Right cardiac atrium (tissue), 5 donors: Measurements from ENCODE around the gene AKTIP. TPM values are rescaled to one million over a fixed set of nuclear protein-coding genes. Genes with fewer than 3 reads are reported as not detected.
"Not testable (repeated sequence)": the region's sequence is repeated elsewhere in the genome, so short reads cannot be mapped to it uniquely, and the experiment has no call there.

ENCODE experiments used
- ATAC-seq, 2 donors: fragments of 200-7000 bp; cut with Tn5 transposase; one replicate each; pipeline versions ENCODE4 v1.8.0 to v1.9.1; 2020; ENCODE audit warnings: moderate library complexity in 2 of 2, mild to moderate bottlenecking in 1 of 2
- DNase-seq, 3 donors: peaks; one replicate each; pipeline ENCODE4 v3.0.0-alpha.2; 2020
- H3K27ac ChIP-seq: one replicate; pipeline ENCODE4 v1.5.1; 2013; ENCODE audit warnings: mild to moderate bottlenecking, low read length, control low read depth, moderate library complexity
- H3K27me3 ChIP-seq: one replicate; pipeline ENCODE4 v1.6.1; 2013; ENCODE audit not compliant: control insufficient read depth, insufficient read depth
- H3K4me1 ChIP-seq: one replicate; pipeline ENCODE4 v1.6.1; 2013; ENCODE audit warnings: low read length; ENCODE audit not compliant: control insufficient read depth, insufficient read depth
- H3K4me3 ChIP-seq: one replicate; pipeline ENCODE4 v1.5.1; 2013; ENCODE audit warnings: low read length, control low read depth
- H3K9me3 ChIP-seq: one replicate; pipeline ENCODE4 v1.6.1; 2013; ENCODE audit warnings: low read length; ENCODE audit not compliant: control insufficient read depth
- WGBS: extraction: QIAGEN DNeasy Blood & Tissue Kit; methylation state at CpG from one replicate; pipeline ENCODE4 v1.1.7; 2013; 5-methylcytosine and 5-hydroxymethylcytosine counted together
- intact Hi-C, 4 donors: fragments of 100-400 bp; cut with DNase I; formaldehyde crosslinking; loops; one replicate each; pipeline versions ENCODE4 v1.11.0 to v1.14.0; 2022 to 2023
- polyA plus RNA-seq: library from polyadenylated mRNA; stranded (reverse); fragments of 200-250 nt; gene quantifications from one replicate; pipeline ENCODE4 v1.2.3, GENCODE V29; 2013
- total RNA-seq, 4 donors: library from RNA; stranded (reverse); fragmentation: NEBNext Ultra II Directional; extraction: Animal tissue kit (Norgen Biotek cat#: 25700); gene quantifications; one replicate each; pipeline ENCODE4 v1.2.1, GENCODE V29; 2021
- donor health status: healthy with polysubstance abuse.
- donor health status: DM: no; HTN: yes; CAD: no.
- donor health status: DM: no; HTN: no; CAD: no.
- donor health status: DM: no; HTN: yes; CAD: no; lungs with severe emphysema.
- donor health status: DM: yes; HTN: yes; CAD: no.

The AKTIP gene
- total and polyA plus RNA-seq, 5 donors, result 49.5 to 74.7 (median 69.4) TPM

DNA sequence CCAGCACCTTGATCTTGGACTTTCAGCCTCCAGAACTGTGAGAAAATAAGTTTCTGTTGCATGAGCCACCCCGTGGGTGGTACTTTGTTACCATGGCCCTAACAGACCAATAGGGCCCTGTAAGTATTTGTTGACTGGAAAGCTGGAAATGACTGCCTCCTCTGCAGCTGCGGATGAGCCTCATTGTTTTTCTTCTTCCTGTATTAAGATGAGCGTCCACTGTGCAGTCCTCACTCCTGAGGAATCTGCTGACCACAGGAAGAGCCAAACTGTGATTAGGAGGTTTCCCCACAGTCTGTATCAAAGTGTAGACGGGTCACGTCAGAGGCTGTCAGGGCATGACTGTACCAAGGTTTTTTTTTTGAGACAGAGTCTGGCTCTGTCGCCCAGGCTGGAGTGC, 12.2 kb upstream of the AKTIP start:
- Histone ChIP-seq H3K27ac (peak overlapping the region; percentile 74), H3K4me1 (peaks cover 3% of the 10 kb centered on the region), H3K9me3 (no peaks in the 10 kb centered on the region), H3K27me3 (no peaks in the 10 kb centered on the region), H3K4me3 (no peak overlapping the region)
- intact Hi-C loops, result no loop called here
- peak; percentile 53 to 79 for ATAC-seq
- peak in 1 of 3 donors; percentile 43 for DNase-seq
- WGBS, result 62% methylated on average over 6 of the region's 6 CpGs

DNA sequence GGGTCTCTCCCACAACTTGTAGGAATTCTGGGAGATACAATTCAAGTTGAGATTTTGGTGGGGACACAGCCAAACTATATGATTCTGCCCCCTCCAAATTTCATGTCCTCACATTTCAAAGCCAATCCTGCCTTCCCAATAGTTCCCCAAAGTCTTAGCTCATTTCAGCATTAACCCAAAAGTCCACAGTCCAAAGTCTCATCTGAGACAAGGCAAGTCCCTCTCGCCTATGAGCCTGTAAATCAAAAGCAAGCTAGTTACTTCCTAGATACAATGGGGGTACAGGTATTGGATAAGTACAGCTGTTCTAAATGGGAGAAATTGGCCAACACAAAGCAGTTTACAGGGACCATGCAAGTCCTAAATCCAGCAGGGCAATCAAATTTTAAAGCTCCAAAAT, 9.8 kb upstream of the AKTIP start:
- intact Hi-C loops, DNase-seq, H3K27me3 ChIP-seq, H3K9me3 ChIP-seq, H3K27ac ChIP-seq, H3K4me1 ChIP-seq, H3K4me3 ChIP-seq, ATAC-seq: not testable (repeated sequence)
- WGBS, result 100% methylated on average over 1 of the region's 1 CpG

DNA sequence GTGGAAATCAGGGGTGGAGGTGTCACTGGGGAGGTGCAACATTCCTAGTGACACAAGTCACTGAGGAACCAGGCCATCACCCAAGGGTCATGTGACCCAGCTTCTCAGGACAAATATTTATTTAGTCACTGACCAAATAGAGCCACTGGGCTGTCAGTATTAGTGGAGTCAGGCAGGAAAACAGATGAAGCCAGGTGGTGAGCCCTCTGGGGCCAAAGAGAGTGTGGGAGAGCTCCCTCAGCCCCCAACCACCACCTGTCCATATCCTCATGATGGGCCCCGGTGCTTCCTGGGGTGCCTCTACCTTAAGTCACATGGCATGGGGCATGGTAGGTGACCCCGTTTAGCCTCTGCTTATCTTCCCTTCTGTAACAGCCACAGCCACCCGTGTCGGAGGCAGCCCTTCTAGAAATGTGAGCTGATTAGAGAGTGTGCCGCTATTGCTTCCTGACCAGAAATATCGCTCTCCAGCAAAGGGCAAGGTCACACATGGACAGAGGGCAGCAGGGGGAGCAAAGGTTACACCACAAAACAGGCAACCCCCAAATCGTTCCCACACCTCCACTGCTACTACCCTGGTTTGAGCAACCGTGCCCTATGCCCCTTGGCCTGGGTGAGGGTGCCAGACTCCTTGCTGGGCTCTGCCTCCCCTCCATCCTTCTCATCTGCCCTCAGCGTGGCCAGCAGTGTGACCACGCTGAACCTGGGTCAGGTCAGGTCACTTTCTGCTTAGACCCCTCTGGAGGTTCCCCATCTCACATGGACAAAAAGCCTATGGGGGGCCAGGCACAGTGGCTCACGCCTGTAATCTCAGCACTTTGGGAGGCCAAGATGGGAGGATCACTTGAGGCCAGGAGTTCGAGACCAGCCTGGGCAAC, 8.6 kb upstream of the AKTIP start:
- Histone ChIP-seq H3K4me1 (no peaks in the 10 kb centered on the region), H3K9me3 (no peaks in the 10 kb centered on the region), H3K27me3 (no peaks in the 10 kb centered on the region), H3K27ac (no peak overlapping the region), H3K4me3 (no peak overlapping the region)
- ATAC-seq (peak in 1 of 2 donors; percentile 18), DNase-seq (peak in 1 of 3 donors; percentile 13)
- WGBS, result 68% methylated on average over 12 of the region's 12 CpGs
- intact Hi-C loops, result no loop called here

DNA sequence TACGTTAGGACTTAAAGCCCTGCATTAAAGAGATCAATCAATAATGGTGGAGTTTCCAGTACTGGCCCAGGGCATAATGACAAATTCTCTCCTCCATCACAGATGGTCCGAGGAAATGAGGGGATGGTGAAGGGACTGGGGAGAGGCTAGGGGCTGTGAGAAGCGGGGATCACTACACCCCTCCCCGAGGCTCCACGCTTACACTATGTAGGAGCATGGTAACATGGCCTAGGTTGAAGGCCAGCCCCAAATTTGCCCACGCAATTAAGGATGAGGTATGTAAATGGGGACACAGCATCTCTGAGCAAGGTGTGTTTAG, 8.0 kb upstream of the AKTIP start:
- peak overlapping the region; percentile 23 for H3K27ac ChIP-seq
- ATAC-seq (no peak), DNase-seq (no peak)
- no peak overlapping the region for H3K4me3 ChIP-seq
- H3K9me3 ChIP-seq, result no peaks in the 10 kb centered on the region
- intact Hi-C loops, result no loop called here
- H3K4me1 ChIP-seq, result no peaks in the 10 kb centered on the region
- no peaks in the 10 kb centered on the region for H3K27me3 ChIP-seq
- WGBS, result 87% methylated on average over 6 of the region's 6 CpGs

DNA sequence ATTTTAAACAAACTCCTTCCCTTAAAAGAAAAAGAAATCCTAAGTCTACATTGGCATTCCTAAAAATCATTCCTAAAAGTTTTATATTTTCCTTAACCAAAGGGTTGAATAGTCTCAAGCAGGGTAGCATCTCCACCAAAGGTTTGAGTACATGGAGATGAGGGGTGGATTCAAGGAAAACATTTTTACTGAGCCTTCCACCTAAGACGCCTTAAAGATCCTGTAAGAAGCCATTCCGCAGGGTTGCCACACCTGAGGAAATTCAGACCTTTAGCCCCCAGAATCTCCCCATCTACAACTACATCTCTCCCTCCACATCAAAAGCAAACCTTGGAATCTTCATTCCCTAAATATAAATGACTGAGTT, 7.7 kb upstream of the AKTIP start:
- intact Hi-C loops, result no loop called here
- H3K9me3 ChIP-seq, result no peaks in the 10 kb centered on the region
- ATAC-seq (no peak), DNase-seq (no peak)
- 40% methylated on average over 2 of the region's 2 CpGs for WGBS
- no peaks in the 10 kb centered on the region for H3K27me3 ChIP-seq
- H3K4me1 ChIP-seq, result no peaks in the 10 kb centered on the region
- peak overlapping the region; percentile 45 for H3K27ac ChIP-seq
- no peak overlapping the region for H3K4me3 ChIP-seq

DNA sequence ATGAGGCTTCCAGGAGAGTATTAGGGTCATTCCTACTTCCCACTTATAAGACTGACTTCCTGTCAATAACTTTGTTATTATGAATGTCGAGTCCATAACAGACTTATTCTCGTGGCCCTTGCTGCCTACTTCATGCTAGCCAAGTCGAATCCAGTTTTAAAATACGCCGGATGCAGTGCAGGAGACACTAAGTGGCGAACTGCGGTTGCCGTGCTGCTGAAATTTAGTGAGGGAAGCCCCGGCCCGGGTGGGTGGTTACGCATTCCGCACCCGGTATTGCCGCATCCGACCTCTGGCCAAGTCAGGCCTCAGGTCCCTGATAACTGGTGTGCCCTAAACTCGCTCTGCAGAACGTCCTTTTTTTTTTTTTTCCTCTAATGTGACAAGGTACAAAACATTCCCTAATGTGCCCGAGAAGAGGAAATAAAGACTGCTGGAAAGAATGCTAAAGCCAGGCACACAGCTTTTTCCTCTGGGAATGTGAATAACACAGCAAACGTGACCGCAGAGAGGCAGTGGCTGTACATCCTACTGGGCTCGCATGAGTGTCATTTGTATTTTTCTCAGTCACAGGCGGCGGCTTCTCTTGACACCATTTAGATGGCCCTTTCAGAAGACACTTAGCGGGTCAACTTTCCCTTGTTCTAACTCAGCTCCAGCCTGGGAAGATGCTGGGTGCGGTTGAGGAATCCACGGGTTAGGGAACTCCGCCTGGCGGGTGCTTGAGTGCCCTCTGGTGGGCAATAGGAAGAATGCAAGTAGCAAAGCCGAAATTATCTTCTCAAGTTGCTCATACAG, 7.1 kb upstream of the AKTIP start:
- Histone ChIP-seq H3K27me3 (no peaks in the 10 kb centered on the region), H3K9me3 (no peaks in the 10 kb centered on the region), H3K4me1 (peaks cover under 1% of the 10 kb centered on the region), H3K4me3 (no peak overlapping the region), H3K27ac (peak overlapping the region; percentile 97)
- WGBS, result 31% methylated on average over 29 of the region's 29 CpGs
- intact Hi-C loops, result no loop called here
- ATAC-seq, result peak; percentile 82 to 83
- peak; percentile 69 to 84 (median 82) for DNase-seq

DNA sequence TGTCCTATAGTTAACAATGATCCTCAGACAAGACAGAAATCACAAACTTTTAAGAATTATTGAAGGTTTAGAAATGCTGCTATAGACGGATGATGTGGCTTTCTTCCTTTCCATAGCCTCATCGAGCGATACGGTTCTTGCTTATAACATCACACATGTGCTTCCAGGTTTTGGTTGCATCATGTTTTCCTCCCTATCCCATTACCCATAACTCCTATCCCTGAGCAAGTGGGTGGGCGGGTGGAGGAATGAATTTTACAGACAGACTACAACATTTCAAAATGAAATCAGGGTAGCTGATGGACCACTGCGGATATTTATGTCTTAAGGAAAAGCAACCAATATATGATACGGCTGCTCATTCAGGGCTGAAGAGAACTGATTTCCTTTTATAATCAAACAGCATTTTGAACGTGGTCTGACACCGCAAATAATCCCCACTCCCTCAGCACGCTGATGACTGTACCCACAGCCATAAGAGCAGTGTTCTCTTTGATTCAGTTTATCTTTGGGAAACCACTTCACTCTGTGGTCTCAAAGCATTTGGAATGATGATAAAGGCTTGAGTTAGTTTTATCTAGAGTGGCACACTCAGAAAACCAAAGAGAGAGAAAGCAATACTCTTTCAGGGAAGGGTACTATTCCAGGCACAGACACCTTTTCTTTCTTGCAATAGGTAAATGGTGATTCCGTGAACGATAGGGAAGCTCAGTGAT, 4.6 kb upstream of the AKTIP start:
- WGBS, result 80% methylated on average over 12 of the region's 12 CpGs
- peaks cover 8% of the 10 kb centered on the region for H3K4me1 ChIP-seq

DNA sequence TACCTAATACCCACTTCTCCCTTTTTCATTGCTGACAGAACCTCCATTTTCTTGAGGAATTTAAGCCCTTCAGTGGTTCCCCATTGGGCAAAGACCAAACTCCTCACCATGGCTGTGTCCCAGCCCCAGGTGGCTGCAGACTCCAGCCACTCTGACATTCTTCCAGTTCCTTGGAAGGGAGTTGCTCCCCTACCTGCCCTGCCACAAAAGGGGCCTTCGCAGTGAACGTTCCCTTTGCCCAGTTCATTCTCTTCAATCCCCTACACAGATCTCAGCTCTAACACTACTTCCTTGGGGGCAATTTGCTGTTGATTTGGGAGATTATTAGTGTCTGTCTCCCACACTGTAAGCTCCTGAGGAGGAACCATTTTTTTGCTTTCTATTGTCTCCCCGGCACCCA, 3.2 kb upstream of the AKTIP start:
- no peaks in the 10 kb centered on the region for H3K9me3 ChIP-seq
- H3K27me3 ChIP-seq, result no peaks in the 10 kb centered on the region
- H3K4me1 ChIP-seq, result peaks cover 10% of the 10 kb centered on the region
- no peak overlapping the region for H3K27ac ChIP-seq
- intact Hi-C loops, result no loop called here
- 93% methylated on average over 3 of the region's 3 CpGs for WGBS
- H3K4me3 ChIP-seq, result no peak overlapping the region
- no peak for ATAC-seq
- DNase-seq, result no peak

More for the DNA sequence above, 4.6 kb upstream of the AKTIP start:
- H3K27ac ChIP-seq, result no peak overlapping the region
- no peak overlapping the region for H3K4me3 ChIP-seq
- H3K27me3 ChIP-seq, result no peaks in the 10 kb centered on the region
- H3K9me3 ChIP-seq, result no peaks in the 10 kb centered on the region
- DNase-seq, result no peak
- no peak for ATAC-seq
- intact Hi-C loops, result no loop called here

DNA sequence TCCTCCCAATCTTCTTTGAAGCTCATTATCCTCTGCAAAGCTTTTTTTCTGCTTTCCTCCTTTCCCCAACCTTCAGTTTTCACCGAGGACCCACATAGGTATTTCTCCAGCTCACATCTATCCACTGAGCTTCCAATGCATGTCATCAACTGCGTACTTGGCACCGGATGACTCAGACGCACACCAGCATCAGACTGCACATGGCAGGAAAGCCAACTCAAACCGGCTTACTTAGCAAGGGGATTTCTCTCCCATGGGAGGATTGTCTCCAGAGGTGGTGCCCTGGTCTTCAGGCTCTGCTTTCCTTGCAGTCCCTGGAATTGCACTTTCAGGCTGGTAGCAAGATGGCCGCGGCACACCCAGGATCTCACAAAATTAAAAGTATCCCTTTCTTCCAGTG, 1.7 kb upstream of the AKTIP start:
- H3K4me3 ChIP-seq, result peak overlapping the region; percentile 39
- H3K27me3 ChIP-seq, result no peaks in the 10 kb centered on the region
- peak overlapping the region; percentile 100 for H3K27ac ChIP-seq
- no peaks in the 10 kb centered on the region for H3K9me3 ChIP-seq
- peak in 1 of 3 donors; percentile 50 for DNase-seq
- no peak for ATAC-seq
- intact Hi-C loops, result no loop called here
- WGBS, result 59% methylated on average over 7 of the region's 7 CpGs
- peaks cover 12% of the 10 kb centered on the region for H3K4me1 ChIP-seq

DNA sequence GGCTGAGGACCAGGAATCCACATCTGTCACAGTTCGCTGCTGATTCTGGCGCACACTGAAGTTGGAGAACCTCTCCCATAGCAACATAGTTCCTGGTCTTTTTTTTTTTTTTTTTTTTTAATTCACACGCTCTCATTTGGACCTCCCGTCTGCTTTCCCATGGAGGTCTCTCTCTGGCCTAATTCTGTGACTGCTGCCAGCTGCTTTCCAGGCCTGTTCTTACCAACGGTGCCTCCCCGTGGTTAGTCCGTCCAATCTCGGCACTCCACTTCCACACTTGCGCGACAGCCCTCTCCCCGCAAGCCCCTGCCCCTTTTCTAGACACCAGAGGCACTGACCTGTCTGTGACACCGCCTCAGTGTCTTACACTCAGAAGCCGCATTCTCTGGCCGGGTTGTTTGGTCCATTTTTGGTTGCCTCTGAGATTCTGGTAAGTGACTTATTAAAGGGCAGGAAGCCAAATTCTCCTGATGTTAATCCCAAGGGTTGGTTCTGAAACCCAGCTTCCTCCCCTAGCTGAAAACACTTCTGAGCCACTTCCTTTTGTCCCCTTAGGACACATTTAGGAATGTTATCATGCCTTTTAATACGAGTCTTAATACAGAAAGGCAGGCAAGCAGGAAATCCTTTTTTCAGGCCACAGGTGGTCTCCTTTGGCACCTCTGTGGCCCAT, 1.1 kb upstream of the AKTIP start:
- peak overlapping the region; percentile 39 for H3K4me3 ChIP-seq
- intact Hi-C loops, result no loop called here

More for the DNA sequence above, 1.1 kb upstream of the AKTIP start:
- Histone ChIP-seq H3K27ac (peak overlapping the region; percentile 100), H3K9me3 (no peaks in the 10 kb centered on the region), H3K4me1 (peaks cover 12% of the 10 kb centered on the region), H3K27me3 (no peaks in the 10 kb centered on the region)
- WGBS, result 2% methylated on average over 15 of the region's 15 CpGs
- DNase-seq (peak; percentile 76 to 84 (median 84)), ATAC-seq (peak; percentile 10 to 30)
